SK-N-SH (cell line): ENCODE results near the gene SYT5. TPM values are rescaled to one million over a fixed set of nuclear protein-coding genes. Genes with fewer than 3 reads are reported as not detected.

Experiments used
- CTCF ChIA-PET: fragments of 300-600, 350-600 bp; formaldehyde crosslinking; extraction: SDS; loops from one replicate; lab custom pipeline; 2021; lab: Yijun Ruan, JAX
- POLR2A ChIA-PET: fragments of 350-600 bp; sonication (Branson Sonifier 250); formaldehyde crosslinking; extraction: SDS; loops from one replicate; lab custom pipeline; 2020; ENCODE audit warnings: antibody characterized with exemption, inconsistent platforms; lab: Yijun Ruan, JAX
- DNase-seq: peaks from one replicate; pipeline ENCODE4 v3.0.0; 2012
- H2AFZ ChIP-seq: fragments of 200-600 bp; sonication (generic); 2 replicates; pipeline ENCODE4 v1.8.1; 2016; ENCODE audit warnings: antibody characterized with exemption, mild to moderate bottlenecking, low read depth
- H3F3A ChIP-seq: fragments of 200-600 bp; sonication (generic); replicated peaks from 2 replicates; pipeline ENCODE3; 2016; ENCODE audit warnings: antibody characterized with exemption, mild to moderate bottlenecking; ENCODE audit not compliant: insufficient read depth
- H3K27ac ChIP-seq, 2 experiments: fragments of 200-500 bp in 1 of 2; fragments of 200-600 bp in 1 of 2; sonication (Bioruptor generic) in 1 of 2; sonication (generic), shearing (Covaris generic) in 1 of 2; 2 replicates each; pipeline versions ENCODE4 v1.5.1 to v1.6.1; 2014 to 2016; ENCODE audit warnings: low read depth in 2 of 2, inconsistent platforms in 1 of 2, low read length in 1 of 2, mild to moderate bottlenecking in 1 of 2, mixed read lengths in 1 of 2
- H3K27me3 ChIP-seq: fragments of 200-600 bp; sonication (generic), shearing (Covaris generic); 2 replicates; pipeline ENCODE4 v1.6.1; 2016; ENCODE audit warnings: mixed run types; ENCODE audit not compliant: insufficient read depth
- H3K36me3 ChIP-seq, 2 experiments: fragments of 200-500 bp in 1 of 2; fragments of 200-600 bp in 1 of 2; sonication (Bioruptor generic) in 1 of 2; sonication (generic) in 1 of 2; replicated peaks in 1 of 2; 2 replicates each; pipeline versions ENCODE3 to v1.5.1; 2014 to 2016; ENCODE audit warnings: low read length in 1 of 2, mild to moderate bottlenecking in 1 of 2; ENCODE audit not compliant: insufficient read depth in 2 of 2, control insufficient read depth in 1 of 2
- H3K4me1 ChIP-seq, 2 experiments: fragments of 200-500 bp in 1 of 2; fragments of 200-600 bp in 1 of 2; sonication (Bioruptor generic) in 1 of 2; sonication (generic), shearing (Covaris generic) in 1 of 2; 2 replicates each; pipeline versions ENCODE4 v1.5.1 to v1.6.1; 2014 to 2016; ENCODE audit warnings: low read depth in 1 of 2, low read length in 1 of 2, mixed run types in 1 of 2; ENCODE audit not compliant: insufficient read depth in 2 of 2, control insufficient read depth in 1 of 2
- H3K4me2 ChIP-seq: fragments of 200-600 bp; sonication (generic), shearing (Covaris generic); 2 replicates; pipeline ENCODE4 v1.6.1; 2017; ENCODE audit warnings: mixed run types
- H3K4me3 ChIP-seq, 2 experiments: fragments of 200-500 bp in 1 of 2; fragments of 200-600 bp in 1 of 2; sonication (Bioruptor generic) in 1 of 2; sonication (generic), shearing (Covaris generic) in 1 of 2; 2 replicates each; pipeline versions ENCODE4 v1.5.1 to v1.8.1; 2014 to 2016; ENCODE audit warnings: low read depth in 2 of 2, inconsistent platforms in 1 of 2, low read length in 1 of 2, mild to moderate bottlenecking in 1 of 2, mixed read lengths in 1 of 2, moderate library complexity in 1 of 2
- H3K79me2 ChIP-seq: fragments of 200-600 bp; sonication (generic); 2 replicates; pipeline ENCODE4 v1.8.1; 2017; ENCODE audit warnings: mild to moderate bottlenecking; ENCODE audit not compliant: insufficient read depth
- H3K9ac ChIP-seq: fragments of 200-600 bp; sonication (generic); 2 replicates; pipeline ENCODE4 v1.6.1; 2017; ENCODE audit warnings: mixed run types
- H3K9me2 ChIP-seq: fragments of 200-600 bp; sonication (generic); 2 replicates; pipeline ENCODE4 v1.6.1; 2017; ENCODE audit warnings: mixed run types
- H3K9me3 ChIP-seq: fragments of 200-600 bp; sonication (generic); 2 replicates; pipeline ENCODE4 v1.6.1; 2017; ENCODE audit warnings: mixed run types, mild to moderate bottlenecking, moderate library complexity
- H4K20me1 ChIP-seq: fragments of 200-600 bp; sonication (generic); 2 replicates; pipeline ENCODE4 v1.6.1; 2017; ENCODE audit warnings: mild to moderate bottlenecking, mixed run types; ENCODE audit not compliant: insufficient read depth
- EP300 ChIP-seq, 2 experiments: IDR thresholded peaks; 2 replicates each; pipeline versions ENCODE4 v1.4.0 to v1.6.1; 2012; ENCODE audit warnings: borderline replicate concordance in 1 of 2, low read depth in 1 of 2, low read length in 1 of 2
- EZH2phosphoT487 ChIP-seq: fragments of 200-600 bp; sonication (generic); IDR thresholded peaks from 2 replicates; pipeline ENCODE4 v1.6.1; 2017; ENCODE audit warnings: low read depth, mixed run types, mild to moderate bottlenecking, antibody characterized with exemption, moderate library complexity, borderline replicate concordance
- FOXJ3 ChIP-seq: sonication (generic); formaldehyde crosslinking; IDR thresholded peaks from 2 replicates; pipeline ENCODE4 v1.5.1; 2020; ENCODE audit warnings: mild to moderate bottlenecking, missing genetic modification reagents
- GABPA ChIP-seq: IDR thresholded peaks from 2 replicates; pipeline ENCODE4 v1.4.0; 2012; ENCODE audit warnings: low read depth, mild to moderate bottlenecking
- JUND ChIP-seq: IDR thresholded peaks from 2 replicates; pipeline ENCODE4 v1.4.0; 2012
- MEF2A ChIP-seq: IDR thresholded peaks from 2 replicates; pipeline ENCODE4 v1.4.0; 2012; ENCODE audit warnings: low read depth, borderline replicate concordance
- NFIC ChIP-seq: IDR thresholded peaks from 2 replicates; pipeline ENCODE4 v1.4.0; 2012; ENCODE audit warnings: borderline replicate concordance
- RCOR1 ChIP-seq: fragments of 150-350 bp; IDR thresholded peaks from 2 replicates; pipeline ENCODE4 v1.6.1; 2017; ENCODE audit warnings: antibody characterized with exemption, low read length
- REST ChIP-seq: IDR thresholded peaks from 2 replicates; pipeline ENCODE4 v1.6.1; 2012; ENCODE audit warnings: mild to moderate bottlenecking, low read depth, low read length, moderate library complexity
- RFX5 ChIP-seq: IDR thresholded peaks from 2 replicates; pipeline ENCODE4 v1.6.1; 2012; ENCODE audit warnings: mild to moderate bottlenecking, improper control_type of control experiment, low read length
- USF1 ChIP-seq: IDR thresholded peaks from 2 replicates; pipeline ENCODE4 v1.4.0; 2012; ENCODE audit warnings: low read depth, borderline replicate concordance
- YY1 ChIP-seq: IDR thresholded peaks from 2 replicates; pipeline ENCODE4 v1.4.0; 2012; ENCODE audit warnings: low read depth, mild to moderate bottlenecking
- WGBS: methylation state at CpG from one replicate; pipeline ENCODE4 v1.1.6; 2017; ENCODE audit warnings: low lambda C conversion rate; 5-methylcytosine and 5-hydroxymethylcytosine counted together
- polyA plus RNA-seq, 3 experiments: library from polyadenylated mRNA; depleted of rRNA; stranded (reverse); fragments of >200 nt; gene quantifications; 2 replicates each; pipeline ENCODE4 v1.2.3, GENCODE V29; 2012

Gene SYT5
- polyA plus RNA-seq, 1 of the 3 experiments (the other 2 are of a cell fraction) = 0.21 TPM

GRCh38 chr19:55227241-55228014 lies 47.3 kb upstream of the SYT5 start:
- no peak for DNase-seq
- CTCF ChIA-PET = interaction anchor here (1.2 to 2.1 kb wide), 8 partner anchors 13 to 379 kb away, joined by 3 to 7 read pairs (median 4); partner anchors contain the start of gene PPP6R1
- Histone ChIP-seq H3K27me3 (no peaks in the 10 kb centered on the region), H3K4me3 (no peak overlapping the region), H4K20me1 (peaks cover 16% of the 10 kb centered on the region; the same call in 1 of the 2 replicates), H3K4me2 (no peak overlapping the region), H3K36me3 (peaks cover 0 to 53% of the 10 kb centered on the region in 2 experiments), H3K4me1 (peaks cover 0 to 38% of the 10 kb centered on the region in 2 experiments; a peak in 1 of 4 replicates), H3K9ac (no peak overlapping the region), H3F3A (no peaks in the 10 kb centered on the region), H3K27ac (peak overlapping the region in 1 of 2 experiments; percentile 78; a peak in 2 of 4 replicates), H2AFZ (no peak overlapping the region), H3K9me3 (no peaks in the 10 kb centered on the region), H3K9me2 (no peaks in the 10 kb centered on the region), H3K79me2 (no peaks in the 10 kb centered on the region)
- WGBS = 93% methylated on average over 19 of the region's 25 CpGs
- TF ChIP-seq EZH2phosphoT487 = no peak
- no peak for TF ChIP-seq RCOR1
- no peak for TF ChIP-seq GABPA
- TF ChIP-seq FOXJ3 (CRISPR knock-in tag) = no peak
- no peak for TF ChIP-seq YY1
- TF ChIP-seq USF1 = no peak
- no peak for TF ChIP-seq RFX5
- TF ChIP-seq JUND = no peak
- TF ChIP-seq MEF2A = no peak
- no peak for TF ChIP-seq NFIC
- TF ChIP-seq REST = no peak
- TF ChIP-seq EP300 (IDR thresholded peaks at IDR 0.05; ENCODE audit: borderline replicate concordance in 1 of 2, low read depth in 1 of 2, low read length in 1 of 2) = no peak
- POLR2A ChIA-PET = interaction anchor here (0.9 to 1.8 kb wide), 12 partner anchors 9 to 249 kb away, joined by 3 to 17 read pairs (median 5); partner anchors contain the start of genes PPP6R1, SYT5, TMEM238 and UBE2S
